ENCODE results near the gene CNTNAP5. TPM values are rescaled to one million over a fixed set of nuclear protein-coding genes. Genes with fewer than 3 reads are reported as not detected.

The CNTNAP5 gene
- total RNA-seq, 4 donors from 2014 or later = 0.17 TPM; not detected in 3

DNA sequence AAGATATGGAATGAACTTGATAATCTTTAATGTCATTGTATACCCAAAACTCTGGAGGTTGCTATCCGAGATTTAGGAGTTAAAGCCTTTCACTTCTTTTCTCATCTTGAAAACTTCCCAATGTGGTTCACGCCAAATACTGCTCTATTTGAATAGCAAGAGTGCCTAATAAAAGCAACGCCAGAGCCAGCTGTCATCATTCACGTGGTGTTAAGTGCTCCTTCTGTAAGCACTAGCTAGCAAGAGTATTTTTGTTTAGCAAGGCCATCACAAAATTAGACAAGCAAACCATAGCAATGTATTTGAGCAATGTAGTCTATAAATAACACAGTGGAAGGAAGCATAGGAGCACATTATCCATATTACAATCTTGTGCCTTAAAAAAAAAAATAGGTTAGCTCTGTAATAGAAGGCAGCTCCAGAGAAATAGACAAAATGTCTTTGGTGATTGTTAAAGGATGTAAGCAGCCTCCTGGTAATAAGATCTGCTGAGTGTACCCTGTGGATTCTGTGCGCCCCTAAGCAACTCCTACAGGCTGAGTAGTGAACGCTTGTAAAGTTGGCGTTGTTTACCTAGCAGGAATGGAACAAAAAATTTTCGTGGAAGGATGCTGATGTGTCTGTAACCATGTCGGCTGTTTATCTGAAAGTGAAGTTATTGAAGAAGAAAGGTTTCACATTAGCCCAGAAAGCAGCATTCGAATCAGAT lies 518.0 kb downstream of the CNTNAP5 start:
- peak overlapping the region in 1 of 4 donors; percentile 8 for H3K4me3 ChIP-seq
- no peaks in the 10 kb centered on the region for H3K9me3 ChIP-seq
- H3K27ac ChIP-seq (replicated peaks in 1 of 4) = peak overlapping the region in 2 of 4 donors; percentile 53 to 57
- TF ChIP-seq EP300 (IDR thresholded peaks at IDR 0.05) (no peak), POLR2A (IDR thresholded peaks at IDR 0.05; ENCODE audit: low read depth) (no peak), POLR2AphosphoS5 (IDR thresholded peaks at IDR 0.05) (peak in 1 of 2 donors; percentile 30)
- TF ChIP-seq, protein P1, sequence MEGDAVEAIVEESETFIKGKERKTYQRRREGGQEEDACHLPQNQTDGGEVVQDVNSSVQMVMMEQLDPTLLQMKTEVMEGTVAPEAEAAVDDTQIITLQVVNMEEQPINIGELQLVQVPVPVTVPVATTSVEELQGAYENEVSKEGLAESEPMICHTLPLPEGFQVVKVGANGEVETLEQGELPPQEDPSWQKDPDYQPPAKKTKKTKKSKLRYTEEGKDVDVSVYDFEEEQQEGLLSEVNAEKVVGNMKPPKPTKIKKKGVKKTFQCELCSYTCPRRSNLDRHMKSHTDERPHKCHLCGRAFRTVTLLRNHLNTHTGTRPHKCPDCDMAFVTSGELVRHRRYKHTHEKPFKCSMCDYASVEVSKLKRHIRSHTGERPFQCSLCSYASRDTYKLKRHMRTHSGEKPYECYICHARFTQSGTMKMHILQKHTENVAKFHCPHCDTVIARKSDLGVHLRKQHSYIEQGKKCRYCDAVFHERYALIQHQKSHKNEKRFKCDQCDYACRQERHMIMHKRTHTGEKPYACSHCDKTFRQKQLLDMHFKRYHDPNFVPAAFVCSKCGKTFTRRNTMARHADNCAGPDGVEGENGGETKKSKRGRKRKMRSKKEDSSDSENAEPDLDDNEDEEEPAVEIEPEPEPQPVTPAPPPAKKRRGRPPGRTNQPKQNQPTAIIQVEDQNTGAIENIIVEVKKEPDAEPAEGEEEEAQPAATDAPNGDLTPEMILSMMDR (IDR thresholded peaks at IDR 0.05) = no peak
- intact Hi-C loops (cut with DNase I) = no loop called here
- 39% methylated on average over 10 of the region's 10 CpGs for WGBS
- no peak for DNase-seq (ENCODE audit: extremely low spot score)
- no peaks in the 10 kb centered on the region for H3K27me3 ChIP-seq
- peaks cover 0 to 15% (median 10%) of the 10 kb centered on the region in 4 donors for H3K4me1 ChIP-seq
- no peaks in the 10 kb centered on the region for H3K36me3 ChIP-seq

DNA sequence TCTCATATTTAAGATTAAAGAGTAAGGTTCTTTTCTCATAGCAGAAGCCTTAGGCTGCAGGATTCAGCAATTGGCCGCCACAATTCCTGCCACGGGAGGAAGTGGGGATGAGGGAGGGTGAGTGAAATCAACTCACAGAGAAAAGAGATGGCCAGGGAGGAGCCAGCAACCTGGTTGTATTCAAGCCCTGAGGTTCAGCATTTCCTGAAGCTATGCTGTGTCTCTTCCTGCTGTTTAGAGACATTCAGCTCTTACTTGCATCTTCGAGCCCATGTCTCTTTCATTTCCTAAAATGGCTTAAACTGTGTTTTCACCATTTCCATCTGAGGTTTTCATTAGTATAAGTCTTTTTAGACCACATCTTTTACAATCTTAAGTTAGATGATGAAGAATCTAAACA lies 522.6 kb downstream of the CNTNAP5 start:
- Histone ChIP-seq H3K27me3 (no peaks in the 10 kb centered on the region), H3K4me3 (no peak overlapping the region), H3K4me1 (peaks cover 0 to 9% (median 5%) of the 10 kb centered on the region in 4 donors), H3K9me3 (no peaks in the 10 kb centered on the region), H3K36me3 (no peaks in the 10 kb centered on the region), H3K27ac (replicated peaks in 1 of 4) (no peak overlapping the region)
- intact Hi-C loops (cut with DNase I) = no loop called here
- WGBS = 71% methylated on average over 3 of the region's 3 CpGs
- TF ChIP-seq, protein P1 (IDR thresholded peaks at IDR 0.05) = no peak
- TF ChIP-seq EP300 (IDR thresholded peaks at IDR 0.05) = no peak
- no peak for TF ChIP-seq POLR2AphosphoS5 (IDR thresholded peaks at IDR 0.05)
- no peak for TF ChIP-seq POLR2A (IDR thresholded peaks at IDR 0.05; ENCODE audit: low read depth)
- DNase-seq (ENCODE audit: extremely low spot score) = no peak

GRCh38 chr2:124558277-124558905 lies 533.3 kb downstream of the CNTNAP5 start:
- Histone ChIP-seq H3K9me3 (no peaks in the 10 kb centered on the region), H3K4me1 (peaks cover 0 to 8% (median 0%) of the 10 kb centered on the region in 4 donors), H3K4me3 (no peak overlapping the region), H3K27ac (replicated peaks in 1 of 4) (no peak overlapping the region), H3K27me3 (no peaks in the 10 kb centered on the region), H3K36me3 (no peaks in the 10 kb centered on the region)
- DNase-seq (ENCODE audit: extremely low spot score) = no peak
- WGBS = 58% methylated on average over 6 of the region's 6 CpGs
- intact Hi-C loops (cut with DNase I) = no loop called here
- TF ChIP-seq EP300 (IDR thresholded peaks at IDR 0.05) = no peak
- TF ChIP-seq POLR2A (IDR thresholded peaks at IDR 0.05; ENCODE audit: low read depth) = no peak
- no peak for TF ChIP-seq POLR2AphosphoS5 (IDR thresholded peaks at IDR 0.05)
- TF ChIP-seq, protein P1 (IDR thresholded peaks at IDR 0.05) = no peak

DNA sequence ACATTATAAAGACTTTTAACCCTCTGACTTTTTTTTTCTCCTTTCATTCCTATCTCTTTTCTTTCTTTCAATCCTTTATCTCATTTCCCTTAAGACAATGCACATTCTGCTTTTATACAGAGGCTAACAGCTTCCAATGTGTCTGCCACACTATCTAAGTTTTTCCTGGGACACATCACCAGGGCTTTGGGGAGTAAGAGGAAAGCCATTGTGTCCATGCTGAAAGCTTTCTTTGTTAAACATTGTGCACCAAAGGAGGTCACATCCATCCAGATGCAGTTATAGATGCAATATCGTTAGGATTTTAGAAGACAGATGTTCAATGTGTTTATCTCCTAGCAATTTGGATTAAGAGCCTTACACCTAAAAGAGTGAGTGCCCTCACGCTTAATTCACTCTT lies 534.1 kb downstream of the CNTNAP5 start:
- no peak overlapping the region for H3K4me3 ChIP-seq
- 42% methylated on average over 2 of the region's 2 CpGs for WGBS
- no peaks in the 10 kb centered on the region for H3K36me3 ChIP-seq
- no peak overlapping the region for H3K27ac ChIP-seq (replicated peaks in 1 of 4)
- DNase-seq (ENCODE audit: extremely low spot score) = no peak
- no peaks in the 10 kb centered on the region for H3K27me3 ChIP-seq
- H3K9me3 ChIP-seq = no peaks in the 10 kb centered on the region
- intact Hi-C loops (cut with DNase I) = no loop called here
- TF ChIP-seq EP300 (IDR thresholded peaks at IDR 0.05) = no peak
- TF ChIP-seq, protein P1 (IDR thresholded peaks at IDR 0.05) = no peak
- TF ChIP-seq POLR2A (IDR thresholded peaks at IDR 0.05; ENCODE audit: low read depth) = no peak
- no peak for TF ChIP-seq POLR2AphosphoS5 (IDR thresholded peaks at IDR 0.05)
- H3K4me1 ChIP-seq = peaks cover 0 to 8% (median 0%) of the 10 kb centered on the region in 4 donors

Measured in esophagus muscularis mucosa (tissue), 4 donors.